ENCODE measurements around the gene WDR49.

Gene WDR49

DNA sequence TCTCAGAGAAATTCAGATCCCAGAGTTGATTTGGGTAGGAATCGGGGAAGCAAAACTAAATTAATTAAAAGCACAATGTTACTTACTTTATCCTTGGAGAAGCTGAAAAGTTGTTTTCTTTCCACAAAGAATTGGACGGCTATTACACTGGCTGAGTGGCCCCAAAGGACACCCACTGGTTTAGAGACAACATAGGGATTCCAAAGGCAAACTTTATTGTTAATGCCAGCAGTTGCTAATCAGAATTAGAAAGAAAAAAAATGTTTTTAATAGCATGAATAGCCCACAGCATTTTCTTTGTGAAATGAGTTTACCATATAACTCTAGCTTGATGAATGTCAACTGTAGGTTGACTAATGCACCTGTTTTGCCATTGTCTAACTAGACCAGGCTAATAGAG lies 51.7 kb downstream of the WDR49 start:
- no peak for DNase-seq (ENCODE audit: low spot score)
- no peak overlapping the region for H3K27ac ChIP-seq
- TF ChIP-seq, protein P1, sequence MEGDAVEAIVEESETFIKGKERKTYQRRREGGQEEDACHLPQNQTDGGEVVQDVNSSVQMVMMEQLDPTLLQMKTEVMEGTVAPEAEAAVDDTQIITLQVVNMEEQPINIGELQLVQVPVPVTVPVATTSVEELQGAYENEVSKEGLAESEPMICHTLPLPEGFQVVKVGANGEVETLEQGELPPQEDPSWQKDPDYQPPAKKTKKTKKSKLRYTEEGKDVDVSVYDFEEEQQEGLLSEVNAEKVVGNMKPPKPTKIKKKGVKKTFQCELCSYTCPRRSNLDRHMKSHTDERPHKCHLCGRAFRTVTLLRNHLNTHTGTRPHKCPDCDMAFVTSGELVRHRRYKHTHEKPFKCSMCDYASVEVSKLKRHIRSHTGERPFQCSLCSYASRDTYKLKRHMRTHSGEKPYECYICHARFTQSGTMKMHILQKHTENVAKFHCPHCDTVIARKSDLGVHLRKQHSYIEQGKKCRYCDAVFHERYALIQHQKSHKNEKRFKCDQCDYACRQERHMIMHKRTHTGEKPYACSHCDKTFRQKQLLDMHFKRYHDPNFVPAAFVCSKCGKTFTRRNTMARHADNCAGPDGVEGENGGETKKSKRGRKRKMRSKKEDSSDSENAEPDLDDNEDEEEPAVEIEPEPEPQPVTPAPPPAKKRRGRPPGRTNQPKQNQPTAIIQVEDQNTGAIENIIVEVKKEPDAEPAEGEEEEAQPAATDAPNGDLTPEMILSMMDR (IDR thresholded peaks at IDR 0.05) = no peak
- no peak overlapping the region for H3K4me3 ChIP-seq

DNA sequence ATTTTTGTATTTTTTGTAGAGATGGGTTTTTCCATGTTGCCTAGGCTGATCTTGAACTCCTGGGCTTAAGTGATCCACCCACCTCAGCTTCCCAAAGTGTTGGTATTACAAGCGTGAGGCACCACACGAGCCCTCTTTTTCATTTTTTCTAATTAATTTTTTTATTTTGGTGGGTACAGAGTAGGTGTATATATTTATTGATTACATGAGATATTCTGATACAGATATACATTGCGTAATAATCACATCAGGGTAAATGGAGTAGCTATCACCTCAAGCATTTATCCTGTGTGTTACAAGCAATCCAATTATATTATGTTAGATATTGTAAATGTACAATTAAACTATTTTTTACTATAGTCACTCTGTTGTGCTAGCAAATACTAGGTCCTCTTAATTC lies 66.1 kb downstream of the WDR49 start:
- DNase-seq (ENCODE audit: low spot score) = no peak
- TF ChIP-seq, protein P1 (IDR thresholded peaks at IDR 0.05) = no peak
- no peak overlapping the region for H3K27ac ChIP-seq

DNA sequence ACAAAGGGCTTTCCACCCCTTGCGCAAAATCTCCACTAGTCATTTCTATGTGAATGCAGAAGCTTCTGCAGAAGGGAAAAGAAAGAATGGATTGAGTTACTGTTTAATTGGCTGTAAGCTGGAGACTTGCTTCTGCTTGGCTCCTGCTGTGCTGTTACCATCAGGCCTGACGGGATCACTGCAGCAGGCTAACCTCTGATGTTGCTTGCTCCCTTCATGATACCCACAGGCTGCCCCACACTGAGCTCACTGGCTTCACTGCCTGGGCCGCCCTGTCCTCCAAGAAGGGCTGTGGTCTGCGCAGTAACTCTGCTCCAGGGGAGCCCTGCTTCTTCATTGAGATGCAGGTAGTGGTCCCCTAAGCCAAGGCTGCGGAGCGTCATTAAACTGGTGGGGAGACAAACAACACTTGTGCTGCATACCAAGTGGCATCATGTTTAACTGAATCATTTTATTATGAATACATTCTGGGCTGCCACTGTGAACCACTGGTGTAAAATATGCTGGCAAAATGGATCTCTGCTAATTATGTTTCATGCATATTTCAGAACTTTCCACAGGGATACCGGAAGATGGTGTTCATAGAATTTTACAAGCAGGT lies 78.6 kb downstream of the WDR49 start:
- Histone ChIP-seq H3K4me3 (no peak overlapping the region), H3K27ac (no peak overlapping the region)
- DNase-seq (ENCODE audit: low spot score) = no peak
- TF ChIP-seq, protein P1 (IDR thresholded peaks at IDR 0.05) = no peak

More for the DNA sequence above, 66.1 kb downstream of the WDR49 start:
- H3K4me3 ChIP-seq = no peak overlapping the region

DNA sequence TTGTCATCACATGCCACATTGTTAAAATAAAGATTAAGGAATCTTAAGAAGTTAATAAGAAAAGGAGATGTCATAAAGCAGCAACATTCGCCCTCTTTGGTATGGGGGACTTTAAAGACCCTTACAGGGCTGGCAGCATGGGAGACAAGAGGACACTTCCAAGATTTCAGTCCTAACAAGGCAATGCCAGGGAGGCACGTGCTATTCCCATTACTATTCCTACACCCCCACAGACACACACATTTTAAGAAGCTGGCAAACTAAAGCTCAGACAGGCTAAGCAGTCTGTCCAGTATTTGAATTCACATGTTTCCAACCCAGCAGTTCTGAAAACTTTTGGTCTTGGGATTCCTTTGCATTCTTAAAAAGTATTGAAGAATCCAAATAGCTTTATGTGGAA lies 80.8 kb downstream of the WDR49 start:
- DNase-seq (ENCODE audit: low spot score) = no peak
- TF ChIP-seq, protein P1 (IDR thresholded peaks at IDR 0.05) = no peak
- Histone ChIP-seq H3K27ac (no peak overlapping the region), H3K4me3 (no peak overlapping the region)

DNA sequence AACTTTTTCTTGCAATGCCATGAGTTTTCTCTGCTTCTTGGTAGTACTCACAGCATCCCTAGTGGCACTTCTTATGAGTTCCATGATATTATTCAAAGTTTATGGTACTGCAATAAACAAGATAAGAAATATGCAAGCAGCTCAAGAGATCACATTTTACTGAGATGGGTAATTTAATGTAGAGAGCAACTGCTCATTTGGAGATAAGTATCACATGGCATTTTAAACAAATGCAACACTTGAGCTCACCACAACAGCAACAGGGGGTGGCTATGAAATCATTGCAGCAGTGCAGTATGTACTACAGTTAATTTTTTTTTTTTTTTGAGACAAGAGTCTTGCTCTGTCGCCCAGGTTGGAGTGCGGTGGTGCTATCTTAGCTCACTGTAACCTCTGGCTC lies 85.1 kb downstream of the WDR49 start:
- no peak for DNase-seq (ENCODE audit: low spot score)
- TF ChIP-seq, protein P1 (IDR thresholded peaks at IDR 0.05) = no peak

DNA sequence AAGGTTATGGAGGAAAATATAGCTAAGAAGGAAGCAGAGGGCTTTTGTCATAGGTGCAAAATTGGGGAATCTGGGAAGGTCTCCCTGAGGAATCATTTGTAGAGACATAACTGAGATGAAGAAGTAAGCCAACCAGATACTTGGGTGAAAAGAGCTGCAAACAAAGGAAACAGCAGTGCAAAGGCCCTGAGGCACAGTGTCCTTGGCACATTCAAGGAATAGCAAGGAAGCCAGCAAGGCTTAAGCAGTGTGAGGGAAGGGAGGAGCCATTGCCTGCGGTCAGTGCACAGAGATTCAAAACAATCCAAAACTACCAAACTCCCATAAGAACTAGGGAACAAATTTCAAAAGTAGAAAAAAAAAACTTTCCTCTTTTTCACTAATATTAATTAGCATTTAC lies 88.3 kb downstream of the WDR49 start:
- TF ChIP-seq, protein P1 (IDR thresholded peaks at IDR 0.05) = no peak
- Histone ChIP-seq H3K27ac (no peak overlapping the region), H3K4me3 (no peak overlapping the region)
- DNase-seq (ENCODE audit: low spot score) = no peak

More for the DNA sequence above, 85.1 kb downstream of the WDR49 start:
- Histone ChIP-seq H3K27ac (no peak overlapping the region), H3K4me3 (no peak overlapping the region)

DNA sequence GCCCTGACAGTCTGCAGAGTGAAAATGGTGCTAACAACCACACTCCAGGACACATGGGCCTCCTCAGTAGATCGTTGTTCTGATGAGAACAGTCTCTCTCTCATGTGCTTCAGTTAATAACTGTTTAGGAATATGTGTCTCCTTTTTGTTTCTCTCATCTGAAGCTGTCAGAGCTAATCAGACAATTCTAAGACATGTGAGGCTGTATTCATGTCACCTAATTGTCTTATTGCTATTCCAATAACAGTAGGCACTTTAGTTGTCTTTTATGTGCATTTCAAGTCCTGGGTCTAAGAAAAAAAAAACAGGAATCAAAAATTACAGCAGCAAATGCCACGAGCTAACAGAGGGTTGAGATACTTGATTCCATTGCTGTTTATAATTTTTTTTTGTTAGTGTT lies 89.1 kb downstream of the WDR49 start:
- TF ChIP-seq, protein P1 (IDR thresholded peaks at IDR 0.05) = no peak
- Histone ChIP-seq H3K4me3 (no peak overlapping the region), H3K27ac (no peak overlapping the region)
- no peak for DNase-seq (ENCODE audit: low spot score)

All from coronary artery (tissue), 2 donors.